Measurements from ENCODE around the gene CDO1. TPM values are rescaled to one million over a fixed set of nuclear protein-coding genes. Genes with fewer than 3 reads are reported as not detected.

CDO1 gene
- total RNA-seq, 1 donor from 2014 or later = 3.5 TPM

- DNase-seq (ENCODE audit: low spot score) = no peak
Observed at GRCh38 chr5:115788440-115788839, 28.0 kb downstream of the CDO1 start.

GRCh38 chr5:115787426-115787825 lies 29.0 kb downstream of the CDO1 start:
- no peak for DNase-seq (ENCODE audit: low spot score)

- DNase-seq (ENCODE audit: low spot score) = no peak
Observed at GRCh38 chr5:115785381-115786065, 30.9 kb downstream of the CDO1 start.

- DNase-seq (ENCODE audit: low spot score) = no peak
Observed at GRCh38 chr5:115778417-115778816, 38.0 kb downstream of the CDO1 start.

- DNase-seq (ENCODE audit: low spot score) = no peak
Observed at GRCh38 chr5:115776989-115777388, 39.5 kb downstream of the CDO1 start.

- no peak for DNase-seq (ENCODE audit: low spot score)
Observed at GRCh38 chr5:115775999-115776398, 40.5 kb downstream of the CDO1 start.

GRCh38 chr5:115774684-115775083 lies 41.8 kb downstream of the CDO1 start:
- DNase-seq (ENCODE audit: low spot score) = no peak

GRCh38 chr5:115772731-115773475 lies 43.6 kb downstream of the CDO1 start:
- DNase-seq (ENCODE audit: low spot score) = no peak

- no peak for DNase-seq (ENCODE audit: low spot score)
Observed at GRCh38 chr5:115770466-115770865, 46.0 kb downstream of the CDO1 start.

GRCh38 chr5:115767424-115767823 lies 49.0 kb downstream of the CDO1 start:
- DNase-seq (ENCODE audit: low spot score) = no peak

- no peak for DNase-seq (ENCODE audit: low spot score)
Observed at GRCh38 chr5:115766608-115767007, 49.9 kb downstream of the CDO1 start.

- DNase-seq (ENCODE audit: low spot score) = no peak
Observed at GRCh38 chr5:115758356-115758755, 58.1 kb downstream of the CDO1 start.

GRCh38 chr5:115755675-115756074 lies 60.8 kb downstream of the CDO1 start:
- no peak for DNase-seq (ENCODE audit: low spot score)

Other genes starting within 250 kb of the CDO1 start
- gene TICAM2, start 214.2 kb downstream of the CDO1 start, total RNA-seq = 2.8 TPM
- 88.8 TPM for gene TMED7, start 190.6 kb downstream of the CDO1 start, total RNA-seq
- gene ATG12, start 24.9 kb upstream of the CDO1 start, total RNA-seq = 35.4 TPM
- gene AP3S1, start 25.3 kb upstream of the CDO1 start, total RNA-seq = 59.0 TPM
- gene LVRN, start 145.8 kb upstream of the CDO1 start, total RNA-seq = 0.49 TPM
- not detected for gene ARL14EPL, start 215.8 kb upstream of the CDO1 start, total RNA-seq